DOHH2 (cell line): ENCODE measurements around the gene COL20A1.

Source experiments
- CTCF ChIP-seq: fragments of 200-600 bp; sonication (generic); IDR thresholded peaks from one replicate; pipeline ENCODE4 v1.5.1; 2014; ENCODE audit warnings: antibody characterized with exemption, mild to moderate bottlenecking, low read depth, low read length; ENCODE audit not compliant: poor library complexity, severe bottlenecking
- EZH2phosphoT487 ChIP-seq: fragments of 200-600 bp; sonication (generic); IDR thresholded peaks from 2 replicates; pipeline ENCODE4 v1.6.1; 2017; ENCODE audit warnings: borderline replicate concordance, mild to moderate bottlenecking, antibody characterized with exemption, low read length, moderate library complexity, mixed read lengths

- no peak for TF ChIP-seq CTCF
- no peak for TF ChIP-seq EZH2phosphoT487
These were observed 57.8 kb downstream of the COL20A1 start for GRCh38 chr20:63350597-63351325.
